HCT116 (cell line): ENCODE results near the gene GPAM. TPM values are rescaled to one million over a fixed set of nuclear protein-coding genes. Genes with fewer than 3 reads are reported as not detected.

Experiments
- ATAC-seq: fragments of 200-7000 bp; cut with Tn5 transposase; 2 replicates; pipeline ENCODE4 v1.9.1; 2020; ENCODE audit warnings: mild to moderate bottlenecking, moderate library complexity
- BruUV-seq: library from RNA; stranded (reverse); fragments of 400-500 nt; replicated peaks from 2 replicates; lab custom pipeline; 2021; lab: Mats Ljungman, UMichigan
- CTCF ChIA-PET: fragments of 300-600 bp; sonication (Branson Sonifier 250); formaldehyde crosslinking; loops from one replicate; lab custom pipeline; 2021; ENCODE audit warnings: antibody characterized with exemption; lab: Charles Lee
- POLR2A ChIA-PET: fragments of 300-600, 350-600 bp; sonication (Branson Sonifier 250); formaldehyde crosslinking; loops from one replicate; lab custom pipeline; 2021; ENCODE audit warnings: antibody characterized with exemption; lab: Charles Lee
- RAD21 ChIA-PET, 2 experiments: fragments of 300-600 bp; sonication (Branson Sonifier 250); formaldehyde crosslinking; loops; one replicate each; lab custom pipeline; 2023; ENCODE audit warnings: low total read pairs in 2 of 2; ENCODE audit not compliant: uncharacterized antibody in 2 of 2, unreplicated experiment in 2 of 2, low non-redundant PET in 1 of 2; lab: Charles Lee
- DNase-seq: peaks from one replicate; pipeline ENCODE4 v3.0.0-alpha.2; 2010; ENCODE audit warnings: low read depth, low spot score
- H2AFZ ChIP-seq: fragments of 200-600 bp; shearing (Covaris generic), sonication (generic); 2 replicates; pipeline ENCODE4 v1.6.1; 2017; ENCODE audit warnings: low read depth, mixed run types, mixed read lengths, antibody characterized with exemption, low read length; ENCODE audit not compliant: poor library complexity, severe bottlenecking
- H3K27ac ChIP-seq: 2 replicates; pipeline ENCODE4 v1.5.1; 2012; ENCODE audit warnings: low read depth, low read length
- H3K27me3 ChIP-seq: fragments of 200-600 bp; sonication (generic); 2 replicates; pipeline ENCODE4 v1.6.1; 2016; ENCODE audit warnings: mixed run types, low read length, mixed read lengths; ENCODE audit not compliant: insufficient read depth
- H3K36me3 ChIP-seq, 2 experiments: fragments of 200-500 bp in 1 of 2; fragments of 200-600 bp in 1 of 2; sonication (Bioruptor generic) in 1 of 2; sonication (generic) in 1 of 2; 2 replicates each; pipeline versions ENCODE4 v1.5.1 to v1.6.1; 2014 to 2016; ENCODE audit warnings: low read length in 2 of 2, inconsistent platforms in 1 of 2, mixed read lengths in 1 of 2, mixed run types in 1 of 2; ENCODE audit not compliant: insufficient read depth in 2 of 2, control insufficient read depth in 1 of 2
- H3K4me1 ChIP-seq, 2 experiments: fragments of 200-600 bp in 1 of 2; sonication (generic) in 1 of 2; 2 replicates each; pipeline versions ENCODE4 v1.5.1 to v1.6.1; 2012 to 2017; ENCODE audit warnings: low read length in 2 of 2, inconsistent platforms in 1 of 2, mild to moderate bottlenecking in 1 of 2, mixed read lengths in 1 of 2, mixed run types in 1 of 2, moderate library complexity in 1 of 2; ENCODE audit not compliant: insufficient read depth in 2 of 2, control insufficient read depth in 1 of 2
- H3K4me2 ChIP-seq: fragments of 200-600 bp; sonication (generic); 2 replicates; pipeline ENCODE4 v1.6.1; 2017; ENCODE audit warnings: mixed run types, low read length, mixed read lengths
- H3K4me3 ChIP-seq, 2 experiments: fragments of 200-600 bp in 1 of 2; sonication (generic) in 1 of 2; replicated peaks in 1 of 2; 2 replicates each; pipeline ENCODE4 v1.5.1; 2011 to 2016; ENCODE audit warnings: low read length in 2 of 2, control low read depth in 1 of 2, low read depth in 1 of 2, mild to moderate bottlenecking in 1 of 2, mixed read lengths in 1 of 2, mixed run types in 1 of 2
- H3K79me2 ChIP-seq: fragments of 200-600 bp; sonication (generic); 2 replicates; pipeline ENCODE4 v1.6.1; 2017; ENCODE audit warnings: mild to moderate bottlenecking, mixed run types, low read length, moderate library complexity, mixed read lengths; ENCODE audit not compliant: insufficient read depth
- H3K9ac ChIP-seq: fragments of 200-600 bp; sonication (generic); 2 replicates; pipeline ENCODE4 v1.6.1; 2016; ENCODE audit warnings: low read length, mixed read lengths
- H3K9me2 ChIP-seq: fragments of 200-600 bp; sonication (generic), shearing (Covaris generic); 2 replicates; pipeline ENCODE4 v1.6.1; 2017; ENCODE audit warnings: mixed run types, mild to moderate bottlenecking, moderate library complexity; ENCODE audit not compliant: insufficient read depth
- H3K9me3 ChIP-seq, 2 experiments: fragments of 200-500 bp in 1 of 2; fragments of 200-600 bp in 1 of 2; sonication (Bioruptor generic) in 1 of 2; sonication (generic) in 1 of 2; 2 replicates each; pipeline ENCODE4 v1.6.1; 2014 to 2017; ENCODE audit warnings: low read length in 2 of 2, mixed read lengths in 2 of 2, inconsistent platforms in 1 of 2, low read depth in 1 of 2, mild to moderate bottlenecking in 1 of 2, mixed run types in 1 of 2, moderate library complexity in 1 of 2; ENCODE audit not compliant: control insufficient read depth in 1 of 2, insufficient read depth in 1 of 2
- H4K20me1 ChIP-seq: fragments of 200-600 bp; sonication (generic), shearing (Covaris generic); 2 replicates; pipeline ENCODE4 v1.6.1; 2017; ENCODE audit warnings: mixed run types, mild to moderate bottlenecking, moderate library complexity; ENCODE audit not compliant: insufficient read depth
- EGR1 ChIP-seq: IDR thresholded peaks from 2 replicates; pipeline ENCODE4 v1.6.1; 2012; ENCODE audit warnings: low read depth
- ELF1 ChIP-seq: IDR thresholded peaks from 2 replicates; pipeline ENCODE4 v1.6.1; 2012; ENCODE audit warnings: low read depth, borderline replicate concordance
- EZH2 ChIP-seq: fragments of 200-600 bp; sonication (generic); IDR thresholded peaks from 2 replicates; pipeline ENCODE4 v1.6.1; 2017; ENCODE audit warnings: antibody characterized with exemption, mixed run types
- FOSL1 ChIP-seq: IDR thresholded peaks from 2 replicates; pipeline ENCODE4 v1.6.1; 2012; ENCODE audit warnings: low read depth
- POLR2A ChIP-seq: IDR thresholded peaks from 2 replicates; pipeline ENCODE4 v1.7.0; 2011; ENCODE audit warnings: borderline replicate concordance; ENCODE audit not compliant: insufficient read depth, insufficient read length; ENCODE audit errors: extremely low read depth
- RAD21 ChIP-seq: IDR thresholded peaks from 2 replicates; pipeline ENCODE4 v1.6.1; 2012; ENCODE audit warnings: low read depth, mild to moderate bottlenecking
- REST ChIP-seq: IDR thresholded peaks from 2 replicates; pipeline ENCODE4 v1.6.1; 2012; ENCODE audit warnings: low read depth
- SIN3A ChIP-seq: IDR thresholded peaks from 2 replicates; pipeline ENCODE4 v1.6.1; 2012; ENCODE audit warnings: low read depth
- SP1 ChIP-seq: IDR thresholded peaks from 2 replicates; pipeline ENCODE4 v1.6.1; 2012; ENCODE audit warnings: low read depth
- ZBTB33 ChIP-seq: IDR thresholded peaks from 2 replicates; pipeline ENCODE4 v1.6.1; 2011; ENCODE audit warnings: mild to moderate bottlenecking, low read length, moderate library complexity; ENCODE audit not compliant: insufficient replicate concordance; ENCODE audit errors: extremely low read depth
- ZFX ChIP-seq: fragments of 450-650 bp; IDR thresholded peaks from 2 replicates; pipeline ENCODE4 v1.6.1; 2017
- ZNF274 ChIP-seq: fragments of 200-500 bp; sonication (Bioruptor generic); IDR thresholded peaks from 2 replicates; pipeline ENCODE4 v1.6.1; 2014; ENCODE audit warnings: mild to moderate bottlenecking, low read depth, low read length, inconsistent platforms
- intact Hi-C: fragments of 100-400 bp; cut with micrococcal nuclease; formaldehyde crosslinking; loops from 2 replicates; pipeline ENCODE4 v1.10.0; 2022
- total RNA-seq: library from RNA; stranded (reverse); gene quantifications from one replicate; pipeline ENCODE4 v1.2.1, GENCODE V29; 2021; ENCODE audit not compliant: unreplicated experiment
- TF ChIP-seq, protein P1 (sequence below), 3 experiments: fragments of 200-600 bp in 1 of 3; sonication (generic) in 1 of 3; IDR thresholded peaks in 2 of 3; conservative IDR thresholded peaks in 1 of 3; 2 replicates each; pipeline ENCODE4 v1.5.1; 2012 to 2017; ENCODE audit warnings: low read depth in 2 of 3, low read length in 2 of 3, antibody characterized with exemption in 1 of 3, borderline replicate concordance in 1 of 3, control low read depth in 1 of 3, mild to moderate bottlenecking in 1 of 3, mixed read lengths in 1 of 3, mixed run types in 1 of 3, moderate library complexity in 1 of 3; ENCODE audit not compliant: insufficient read depth in 1 of 3
- TF ChIP-seq, protein P2 (sequence below): IDR thresholded peaks from 2 replicates; pipeline ENCODE4 v1.6.1; 2012

Gene GPAM
- total RNA-seq, 1 experiment from 2014 or later: 19.3 TPM

- no peak for TF ChIP-seq EZH2
- TF ChIP-seq, protein P1, sequence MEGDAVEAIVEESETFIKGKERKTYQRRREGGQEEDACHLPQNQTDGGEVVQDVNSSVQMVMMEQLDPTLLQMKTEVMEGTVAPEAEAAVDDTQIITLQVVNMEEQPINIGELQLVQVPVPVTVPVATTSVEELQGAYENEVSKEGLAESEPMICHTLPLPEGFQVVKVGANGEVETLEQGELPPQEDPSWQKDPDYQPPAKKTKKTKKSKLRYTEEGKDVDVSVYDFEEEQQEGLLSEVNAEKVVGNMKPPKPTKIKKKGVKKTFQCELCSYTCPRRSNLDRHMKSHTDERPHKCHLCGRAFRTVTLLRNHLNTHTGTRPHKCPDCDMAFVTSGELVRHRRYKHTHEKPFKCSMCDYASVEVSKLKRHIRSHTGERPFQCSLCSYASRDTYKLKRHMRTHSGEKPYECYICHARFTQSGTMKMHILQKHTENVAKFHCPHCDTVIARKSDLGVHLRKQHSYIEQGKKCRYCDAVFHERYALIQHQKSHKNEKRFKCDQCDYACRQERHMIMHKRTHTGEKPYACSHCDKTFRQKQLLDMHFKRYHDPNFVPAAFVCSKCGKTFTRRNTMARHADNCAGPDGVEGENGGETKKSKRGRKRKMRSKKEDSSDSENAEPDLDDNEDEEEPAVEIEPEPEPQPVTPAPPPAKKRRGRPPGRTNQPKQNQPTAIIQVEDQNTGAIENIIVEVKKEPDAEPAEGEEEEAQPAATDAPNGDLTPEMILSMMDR (IDR thresholded peaks at IDR 0.05 in 2 of 3, conservative IDR thresholded peaks at IDR 0.05 in 1 of 3; ENCODE audit: borderline replicate concordance in 1 of 3, insufficient read depth in 1 of 3, low read depth in 2 of 3, low read length in 2 of 3): no peak
Observed at GRCh38 chr10:112126172-112126571, 57.4 kb downstream of the GPAM start (continued).

GRCh38 chr10:112124866-112125265 is 58.7 kb downstream of the GPAM start:
- Histone ChIP-seq H3K9me3 (no peaks in the 10 kb centered on the region), H4K20me1 (no peaks in the 10 kb centered on the region), H3K27me3 (peaks cover 32% of the 10 kb centered on the region; the same call in 1 of the 2 replicates), H3K4me2 (no peak overlapping the region), H3K36me3 (no peaks in the 10 kb centered on the region), H2AFZ (no peak overlapping the region), H3K79me2 (no peaks in the 10 kb centered on the region), H3K4me1 (peaks cover under 1 to 2% of the 10 kb centered on the region in 2 experiments; a peak in 2 of 4 replicates), H3K9ac (no peak overlapping the region), H3K27ac (no peak overlapping the region), H3K9me2 (no peaks in the 10 kb centered on the region), H3K4me3 (no peak overlapping the region)
- intact Hi-C loops: no loop called here
- BruUV-seq: no TSS peak
- ATAC-seq (no peak), DNase-seq (no peak)
- ChIA-PET CTCF (interaction anchor here (1.1 to 9.3 kb wide), 2 partner anchors 12 to 310 kb away, joined by 4 to 62 read pairs; no protein-coding TSS in a partner anchor), RAD21 (no interaction called here), POLR2A (no interaction called here)
- TF ChIP-seq SP1 (no peak), POLR2A (no peak), ZNF274 (no peak), ZFX (no peak), EZH2 (no peak), EGR1 (no peak), RAD21 (no peak), SIN3A (no peak), FOSL1 (no peak), ZBTB33 (no peak), ELF1 (no peak), REST (no peak)
- TF ChIP-seq, protein P1 (IDR thresholded peaks at IDR 0.05 in 2 of 3, conservative IDR thresholded peaks at IDR 0.05 in 1 of 3; ENCODE audit: borderline replicate concordance in 1 of 3, insufficient read depth in 1 of 3, low read depth in 2 of 3, low read length in 2 of 3): no peak
- TF ChIP-seq, protein P2, sequence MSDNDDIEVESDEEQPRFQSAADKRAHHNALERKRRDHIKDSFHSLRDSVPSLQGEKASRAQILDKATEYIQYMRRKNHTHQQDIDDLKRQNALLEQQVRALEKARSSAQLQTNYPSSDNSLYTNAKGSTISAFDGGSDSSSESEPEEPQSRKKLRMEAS: no peak
